ENCODE measurements around the gene OSBPL2.

DNA sequence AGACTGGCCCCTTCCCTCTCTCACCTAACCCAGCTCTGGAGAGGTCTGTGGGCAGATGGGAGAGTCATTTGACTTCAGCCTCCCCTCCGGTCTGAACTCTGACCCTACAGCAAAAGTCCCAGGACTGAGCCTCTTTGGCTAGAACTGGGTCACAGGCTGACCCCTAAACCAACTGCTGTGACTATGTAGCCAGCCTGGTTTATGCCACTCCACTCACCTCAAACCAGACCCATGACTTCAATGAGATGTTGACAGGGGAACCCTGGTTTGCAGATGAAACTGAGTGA is 864 bp upstream of the OSBPL2 start:
- TF ChIP-seq POLR2AphosphoS5 (IDR thresholded peaks at IDR 0.05), result no peak
- TF ChIP-seq, protein P1, sequence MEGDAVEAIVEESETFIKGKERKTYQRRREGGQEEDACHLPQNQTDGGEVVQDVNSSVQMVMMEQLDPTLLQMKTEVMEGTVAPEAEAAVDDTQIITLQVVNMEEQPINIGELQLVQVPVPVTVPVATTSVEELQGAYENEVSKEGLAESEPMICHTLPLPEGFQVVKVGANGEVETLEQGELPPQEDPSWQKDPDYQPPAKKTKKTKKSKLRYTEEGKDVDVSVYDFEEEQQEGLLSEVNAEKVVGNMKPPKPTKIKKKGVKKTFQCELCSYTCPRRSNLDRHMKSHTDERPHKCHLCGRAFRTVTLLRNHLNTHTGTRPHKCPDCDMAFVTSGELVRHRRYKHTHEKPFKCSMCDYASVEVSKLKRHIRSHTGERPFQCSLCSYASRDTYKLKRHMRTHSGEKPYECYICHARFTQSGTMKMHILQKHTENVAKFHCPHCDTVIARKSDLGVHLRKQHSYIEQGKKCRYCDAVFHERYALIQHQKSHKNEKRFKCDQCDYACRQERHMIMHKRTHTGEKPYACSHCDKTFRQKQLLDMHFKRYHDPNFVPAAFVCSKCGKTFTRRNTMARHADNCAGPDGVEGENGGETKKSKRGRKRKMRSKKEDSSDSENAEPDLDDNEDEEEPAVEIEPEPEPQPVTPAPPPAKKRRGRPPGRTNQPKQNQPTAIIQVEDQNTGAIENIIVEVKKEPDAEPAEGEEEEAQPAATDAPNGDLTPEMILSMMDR (IDR thresholded peaks at IDR 0.05 in 8 of 11, conservative IDR thresholded peaks at IDR 0.05 in 3 of 11), result no peak

Measured in spleen (tissue), 7 donors.